Stimulated activated CD4-positive, alpha-beta T cell treated with anti-CD3 and anti-CD28 coated beads, Interleukin-12 subunit alpha, Interleukin-12 subunit beta, amount 100 ng/mL, for 48 hours (primary cell): Measurements from ENCODE around the gene NFIA.

Experiments used
- DNase-seq, 3 donors: peaks; one replicate each; pipeline ENCODE4 v3.0.0-alpha.2; 2020; ENCODE audit warnings: low read depth in 2 of 3, low spot score in 1 of 3

Gene NFIA

DNA sequence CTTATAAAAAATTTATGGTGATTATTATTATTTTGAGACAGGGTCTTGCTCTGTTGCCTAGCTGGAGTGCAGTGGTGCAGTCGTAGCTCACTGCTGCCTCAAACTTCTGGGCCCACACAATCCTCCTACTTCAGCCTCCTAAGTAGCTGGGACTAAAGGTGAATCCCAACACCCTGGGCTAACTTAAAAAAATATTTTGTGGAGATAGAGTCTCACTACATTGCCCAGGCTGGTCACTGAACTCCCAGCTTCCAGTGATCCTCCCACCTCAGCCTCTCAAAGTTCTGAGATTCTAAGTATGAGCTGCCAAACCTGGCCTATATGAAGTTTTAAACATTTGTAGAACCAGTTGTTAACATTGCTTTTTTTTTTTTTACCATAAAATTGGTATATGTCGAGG, 18.2 kb downstream of the NFIA start:
- DNase-seq = no peak

DNA sequence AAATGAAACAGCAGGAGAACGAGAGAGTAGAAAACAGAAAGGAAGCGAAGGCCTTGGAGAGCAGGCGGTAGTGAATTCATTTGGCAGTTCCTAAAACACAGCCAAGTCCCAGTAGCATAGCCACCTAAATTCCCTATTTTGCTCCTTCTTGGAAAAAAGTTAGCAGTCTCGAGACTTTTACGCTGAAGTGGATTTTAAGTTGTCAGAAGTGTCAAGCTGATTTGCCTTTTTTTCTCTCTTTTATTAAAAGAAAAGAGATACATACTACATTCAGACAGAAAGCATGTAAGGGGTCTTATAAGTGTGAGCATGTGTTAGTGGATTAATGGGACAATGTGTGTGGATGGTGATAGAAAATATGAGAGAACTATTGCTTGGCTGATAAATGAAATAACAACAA, 19.2 kb downstream of the NFIA start:
- no peak for DNase-seq

DNA sequence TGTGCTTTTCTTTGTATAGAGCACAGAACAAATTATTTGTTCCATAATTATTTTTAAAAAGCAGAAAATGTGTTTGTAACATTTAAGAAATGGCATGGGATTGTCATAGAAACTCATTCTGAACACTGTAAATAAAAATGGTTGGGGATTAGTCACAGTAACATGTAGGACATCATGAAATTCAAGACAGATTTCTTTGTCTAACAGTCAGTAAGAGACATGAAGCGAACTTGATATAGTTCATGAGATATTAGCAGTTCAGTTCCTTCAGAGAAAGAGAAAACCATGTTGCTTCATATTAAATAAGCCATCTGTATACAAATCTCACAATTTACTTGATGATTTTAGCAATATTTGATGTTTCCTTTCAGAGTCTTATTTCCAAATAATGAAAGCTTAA, 19.7 kb downstream of the NFIA start:
- no peak for DNase-seq

DNA sequence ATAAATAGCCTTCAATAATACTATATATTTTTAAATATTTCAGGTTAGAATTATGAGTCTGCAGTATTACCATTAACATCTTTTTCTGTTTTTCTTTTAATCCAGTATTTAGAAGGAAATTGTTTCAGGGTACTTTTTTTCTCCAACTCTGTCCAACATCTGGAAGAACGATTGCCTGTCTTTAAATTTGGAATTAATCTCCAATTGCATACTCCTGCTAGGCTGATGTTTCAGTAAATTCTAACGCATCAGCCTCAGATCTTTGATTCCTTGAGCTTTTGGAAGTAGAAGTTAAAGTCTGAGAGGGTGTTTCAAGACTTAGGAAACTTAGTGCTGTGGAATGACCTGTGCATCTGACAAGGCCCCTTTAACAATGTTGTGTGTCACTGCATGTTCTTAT, 20.3 kb downstream of the NFIA start:
- no peak for DNase-seq

DNA sequence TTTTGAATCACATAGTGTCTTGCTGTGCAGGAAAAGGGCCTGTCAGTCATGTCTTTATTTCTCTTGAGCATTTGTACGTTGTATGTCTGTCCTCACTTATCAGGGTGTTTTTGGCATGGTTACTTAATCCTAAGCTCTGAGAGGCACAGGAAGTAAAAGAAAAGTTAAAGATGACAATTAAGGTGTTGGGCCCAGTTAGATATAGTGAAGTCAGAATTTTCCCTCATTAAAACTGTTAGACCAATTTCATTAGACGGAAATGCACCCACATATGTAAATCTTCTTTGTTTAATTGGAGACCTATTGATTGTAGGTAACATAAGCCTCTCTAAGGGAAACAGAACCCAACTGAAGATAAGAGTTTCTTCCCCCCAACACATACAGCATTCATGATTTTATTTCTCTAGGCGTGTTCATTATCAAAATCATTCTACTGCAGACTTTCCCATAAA, 21.9 kb downstream of the NFIA start:
- DNase-seq = no peak

DNA sequence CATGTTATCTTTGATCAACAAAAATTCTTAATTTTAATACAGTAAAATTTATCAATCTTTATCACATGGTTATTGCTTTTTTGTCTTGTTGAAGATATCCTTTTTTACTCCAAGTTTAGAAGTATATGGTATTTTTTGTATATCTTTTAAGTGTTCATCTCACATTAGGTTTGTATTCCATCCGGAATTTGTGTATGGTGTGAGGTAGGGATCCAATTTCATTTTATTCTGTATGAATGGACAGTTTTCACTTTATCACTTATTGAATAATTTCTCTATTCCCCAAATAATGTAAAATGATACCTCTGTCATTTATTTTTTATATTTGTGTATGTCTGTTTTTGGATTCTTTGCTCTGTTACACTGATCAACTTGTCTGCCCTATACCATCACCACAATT, 25.3 kb downstream of the NFIA start:
- no peak for DNase-seq

DNA sequence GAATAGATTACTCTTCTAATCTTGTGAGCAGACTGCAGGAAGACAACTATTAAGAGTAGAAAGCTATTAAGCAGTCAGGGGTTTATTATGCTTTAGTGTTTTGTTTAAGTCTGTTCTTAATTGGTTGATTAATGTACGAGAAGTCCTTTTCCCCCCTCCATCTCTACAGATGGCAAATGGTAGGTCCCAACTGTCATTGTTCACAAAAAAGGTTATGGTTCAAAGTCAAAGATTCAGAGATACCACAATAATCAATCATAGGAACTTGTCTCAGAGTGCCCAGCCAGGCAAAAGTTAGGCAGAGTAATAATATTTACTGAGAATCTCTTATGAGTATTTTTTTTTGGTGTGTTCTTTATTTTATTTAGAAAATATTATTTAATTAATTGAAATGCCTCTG, 26.8 kb downstream of the NFIA start:
- DNase-seq = no peak

DNA sequence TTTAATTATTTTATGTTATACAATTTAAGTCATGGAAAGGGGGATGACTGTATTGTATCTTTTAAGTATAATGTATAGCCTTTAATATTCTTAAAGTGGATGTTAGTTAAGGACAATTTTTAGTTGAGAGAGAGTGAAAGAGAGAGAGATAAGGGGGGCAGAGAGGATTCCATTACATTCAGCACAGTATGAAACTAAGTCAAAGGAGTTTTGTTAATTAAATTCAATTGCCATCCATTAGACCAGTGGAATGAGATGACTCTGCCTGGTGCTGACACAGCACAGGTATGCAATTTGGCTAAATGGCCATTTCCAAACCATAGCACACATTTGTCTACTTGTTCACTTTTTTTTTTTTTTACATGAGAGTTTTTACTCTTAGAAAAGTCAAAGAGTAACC, 27.5 kb downstream of the NFIA start:
- no peak for DNase-seq

DNA sequence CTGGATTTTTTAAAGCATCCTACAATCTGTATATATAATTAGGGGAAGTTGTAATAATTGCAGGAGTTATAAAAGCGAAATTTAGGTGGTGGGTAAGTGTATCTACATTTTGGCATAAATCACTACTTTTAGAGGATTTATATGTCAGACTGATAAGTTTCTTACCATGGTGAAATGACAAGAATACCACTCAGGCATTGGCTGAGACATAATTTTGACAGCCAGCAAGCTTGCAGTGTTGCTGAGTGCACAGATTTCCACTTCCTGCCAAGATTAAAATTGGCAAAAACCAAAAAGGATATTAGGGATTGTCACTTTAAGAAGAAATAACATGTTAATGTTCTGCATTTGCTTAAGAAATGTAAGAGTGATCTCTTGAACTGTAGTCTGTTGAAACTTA, 28.2 kb downstream of the NFIA start:
- DNase-seq = no peak

DNA sequence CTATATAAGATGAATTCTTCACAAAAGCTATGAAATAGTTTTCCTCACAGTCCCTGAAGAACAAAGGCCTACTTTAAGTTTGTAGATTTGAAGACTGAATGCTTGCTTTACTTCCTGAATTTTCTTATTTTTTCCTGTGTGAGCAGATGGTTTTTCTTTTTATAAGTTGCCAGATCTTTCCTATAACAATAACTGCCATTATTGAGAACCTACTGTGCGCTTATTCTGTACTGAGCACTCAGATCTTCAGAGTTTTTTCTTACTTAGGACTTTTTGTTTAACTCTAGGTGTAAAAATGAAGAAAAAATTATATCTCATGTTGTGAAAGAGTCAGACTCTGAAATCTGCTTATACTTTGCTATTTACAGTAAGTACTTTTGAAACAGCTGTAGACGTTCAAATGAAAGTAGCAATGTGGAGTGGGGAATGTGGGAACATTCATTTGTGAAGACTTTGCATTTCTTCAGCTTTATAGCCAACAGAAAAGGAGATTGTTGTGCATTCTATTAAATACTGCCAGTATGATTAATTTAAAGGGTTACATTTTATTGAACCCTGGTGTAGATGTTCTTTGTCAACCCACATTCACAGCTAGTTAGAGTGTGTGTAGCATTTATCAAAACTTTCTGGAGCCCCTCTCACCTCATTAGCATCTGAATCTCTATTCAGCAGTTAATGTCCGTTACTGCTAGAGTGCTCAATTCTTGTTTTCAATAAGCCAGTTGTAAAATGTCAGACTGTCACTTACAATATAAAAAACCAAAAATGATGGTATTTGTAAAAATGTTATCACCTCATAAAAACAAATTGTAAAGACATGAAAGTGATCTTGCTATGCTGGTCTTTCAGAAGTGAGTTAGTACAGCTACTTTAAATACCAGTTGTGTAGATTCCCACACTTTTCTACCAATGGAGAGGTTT, 29.0 kb downstream of the NFIA start:
- no peak for DNase-seq

DNA sequence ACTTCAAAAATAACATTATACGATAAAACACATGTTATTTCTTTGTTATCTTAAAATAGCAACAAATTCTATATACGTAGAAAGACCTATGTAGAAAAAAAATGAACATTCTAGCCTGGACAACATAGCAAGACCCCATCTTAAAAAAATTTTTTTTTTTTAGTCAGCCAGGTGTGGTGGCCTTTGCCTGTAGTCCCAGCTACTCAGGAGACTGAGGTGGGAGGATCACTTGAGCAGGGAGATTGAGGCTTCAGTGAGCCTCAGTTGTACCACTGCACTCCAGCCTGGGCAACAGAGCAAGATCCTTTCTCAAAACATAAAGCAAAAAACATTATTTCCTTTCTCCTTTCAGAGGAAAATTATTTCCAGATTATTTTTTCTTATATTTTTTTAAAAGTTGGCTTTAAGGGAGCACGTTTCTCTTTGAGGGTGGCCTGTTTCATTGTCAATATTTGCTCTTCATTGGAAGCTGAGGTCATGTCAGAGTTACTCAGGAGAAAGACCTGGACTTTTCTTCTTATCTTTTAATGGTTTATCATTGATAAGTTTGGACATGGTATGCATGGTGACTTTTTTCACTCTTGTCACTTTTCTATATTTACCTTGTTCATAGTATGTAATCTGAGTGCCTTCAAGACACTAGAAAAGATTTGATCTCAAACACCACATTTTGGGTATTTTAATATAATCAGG, 32.0 kb downstream of the NFIA start:
- DNase-seq = no peak

DNA sequence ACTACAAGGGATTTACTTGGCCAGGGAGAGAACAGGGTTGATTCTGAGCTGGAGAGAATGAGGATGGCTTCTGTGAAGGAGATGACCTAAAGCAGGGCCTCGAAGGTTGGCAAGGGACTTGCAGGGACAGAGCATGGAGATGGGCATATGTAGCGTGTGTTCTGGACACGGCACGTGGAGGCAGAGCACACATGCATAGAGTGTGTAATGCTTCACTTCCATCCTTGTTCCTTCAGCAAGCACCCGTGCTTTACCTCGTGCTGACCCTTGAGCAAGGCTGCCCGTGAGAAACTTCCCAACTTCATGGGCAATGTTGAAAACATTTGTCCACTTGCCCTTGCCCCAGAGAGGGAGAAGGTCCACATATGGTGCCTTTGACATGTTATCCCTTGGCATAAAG, 33.1 kb downstream of the NFIA start:
- no peak for DNase-seq

DNA sequence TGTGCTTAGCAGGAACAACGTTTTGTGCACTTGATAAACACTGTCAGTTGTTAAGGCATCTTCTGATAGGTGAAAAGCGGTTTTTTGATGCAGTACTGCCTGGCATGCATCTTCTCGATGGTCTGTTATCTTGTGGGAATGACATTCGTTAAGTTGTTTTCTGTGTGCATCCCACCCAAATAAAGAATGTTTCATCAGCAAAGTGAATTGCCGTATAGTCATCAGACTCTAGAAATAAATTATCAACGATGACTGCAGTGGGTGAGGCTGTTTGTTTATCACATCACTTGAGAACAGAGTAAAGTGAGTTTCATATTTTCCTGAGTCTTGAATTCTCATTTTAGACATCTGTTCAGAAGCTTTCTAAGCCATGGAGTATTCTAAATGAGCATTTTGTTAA, 34.1 kb downstream of the NFIA start:
- DNase-seq = no peak

DNA sequence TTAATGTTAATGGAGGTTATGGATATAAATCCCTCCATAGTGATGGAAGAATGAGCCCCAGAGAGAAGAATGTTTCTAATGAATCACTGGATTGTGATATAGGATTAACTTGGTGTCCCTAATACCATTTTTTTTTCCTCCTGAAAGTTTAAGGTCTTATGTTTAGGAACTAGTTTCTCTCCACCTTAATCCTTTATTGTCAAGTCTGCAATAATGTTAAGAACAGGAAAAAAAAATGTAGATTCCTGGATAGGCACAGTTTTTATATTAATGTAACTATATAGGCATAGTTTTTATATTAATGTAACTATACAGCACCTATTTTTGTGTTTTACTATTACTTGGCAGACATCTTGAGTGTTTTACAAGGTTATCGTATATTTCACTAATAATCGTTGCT, 34.9 kb downstream of the NFIA start:
- DNase-seq = no peak

DNA sequence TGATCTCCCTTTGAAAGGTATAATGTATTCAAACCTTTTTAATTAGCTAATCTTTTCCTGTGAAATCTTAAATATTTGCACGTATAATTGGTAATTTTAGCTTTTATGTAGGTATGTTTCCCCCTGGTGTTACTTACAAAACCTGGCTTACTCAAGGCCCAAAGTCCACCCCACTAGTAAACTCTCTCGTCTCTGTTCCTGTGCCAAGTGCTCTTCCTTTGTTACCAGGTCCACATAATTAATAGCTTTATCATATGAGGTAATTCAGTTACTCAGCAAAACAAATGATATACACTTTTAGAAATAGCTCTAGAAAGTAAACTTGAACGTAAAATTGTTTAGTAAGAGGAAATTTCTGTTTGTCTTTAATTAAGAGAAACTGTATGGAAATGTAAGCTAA, 36.7 kb downstream of the NFIA start:
- no peak for DNase-seq

DNA sequence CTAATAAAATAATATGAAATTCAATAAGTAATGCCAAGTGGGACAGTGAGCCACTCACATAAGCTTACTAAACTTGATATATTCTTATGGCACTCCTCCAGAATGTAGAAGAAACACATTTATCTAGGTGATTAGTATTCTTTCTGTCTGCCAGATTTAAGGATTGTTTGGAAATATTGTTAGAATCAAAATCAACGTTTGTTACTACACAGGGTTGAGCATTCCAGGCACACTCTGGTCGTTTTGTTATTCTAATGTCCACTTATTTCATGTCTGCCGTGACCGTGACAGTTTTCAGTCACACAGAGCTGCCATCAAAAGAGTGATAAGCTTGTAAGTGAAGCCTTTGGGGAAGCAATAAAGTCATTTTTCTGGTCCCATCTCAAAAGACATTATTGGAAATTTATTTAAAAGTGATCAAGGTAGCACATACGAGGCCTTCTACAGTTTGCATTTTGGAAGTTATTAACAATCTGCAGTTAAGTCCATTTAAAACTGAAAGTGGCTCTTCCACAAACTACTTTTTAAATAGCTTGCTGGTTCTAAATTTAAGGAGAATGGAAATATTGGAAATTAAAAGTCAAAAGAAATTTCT, 38.0 kb downstream of the NFIA start:
- DNase-seq = no peak

DNA sequence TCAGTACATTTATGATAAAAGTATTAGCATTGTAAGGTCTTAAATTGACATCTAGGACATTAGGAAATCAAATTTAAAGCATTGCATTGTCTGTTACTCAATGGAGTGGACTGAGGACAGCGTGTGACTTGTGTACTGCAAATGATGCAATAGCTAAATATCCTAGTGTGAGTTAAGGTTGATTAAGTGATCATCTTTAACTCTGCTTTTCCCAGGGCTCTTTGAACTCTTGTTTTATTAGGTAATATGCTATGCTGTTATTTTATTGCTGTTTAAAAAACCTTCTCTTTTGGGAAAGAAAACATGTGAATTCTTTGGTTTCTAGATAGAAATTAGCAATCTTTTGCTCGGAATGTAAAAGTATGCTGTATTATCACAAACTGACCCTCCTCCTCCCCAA, 38.6 kb downstream of the NFIA start:
- no peak for DNase-seq

DNA sequence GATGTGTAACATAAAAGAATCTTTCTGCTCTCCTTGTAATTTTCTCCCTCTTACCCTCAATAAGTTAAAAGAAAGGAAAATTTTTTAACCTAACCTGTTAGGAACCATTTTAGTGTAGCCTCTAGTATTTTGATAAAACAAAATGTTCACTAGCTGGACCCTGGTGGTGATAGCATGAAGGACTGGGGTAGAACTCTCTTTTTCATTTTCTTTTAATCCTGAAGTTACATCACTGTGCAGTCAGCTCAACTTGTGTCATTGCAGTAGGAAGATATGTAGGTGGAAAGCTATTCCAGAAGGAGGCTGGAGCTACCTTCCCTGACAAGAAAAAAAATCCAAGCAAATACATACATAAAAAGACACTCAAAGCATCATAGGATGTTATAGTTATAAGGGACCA, 39.3 kb downstream of the NFIA start:
- DNase-seq = no peak

DNA sequence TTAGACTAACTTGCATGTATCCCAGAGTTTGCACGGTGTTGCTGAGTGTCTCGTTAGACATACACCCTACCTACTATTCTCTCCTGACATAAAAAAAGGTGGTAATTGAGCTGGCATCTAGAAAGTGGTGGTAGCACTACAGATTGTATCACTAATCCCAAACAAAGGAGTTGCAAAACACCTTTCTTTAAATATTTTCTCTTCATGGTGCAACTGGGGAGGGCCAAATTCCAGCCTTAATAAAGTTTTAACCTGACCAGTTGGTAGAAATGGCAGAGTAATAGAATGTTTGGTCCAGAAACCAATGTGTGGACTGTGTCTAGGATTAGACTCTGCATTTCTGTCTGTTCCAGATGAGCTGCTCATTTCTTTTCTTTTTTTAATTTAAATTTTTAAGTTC, 40.0 kb downstream of the NFIA start:
- no peak for DNase-seq

DNA sequence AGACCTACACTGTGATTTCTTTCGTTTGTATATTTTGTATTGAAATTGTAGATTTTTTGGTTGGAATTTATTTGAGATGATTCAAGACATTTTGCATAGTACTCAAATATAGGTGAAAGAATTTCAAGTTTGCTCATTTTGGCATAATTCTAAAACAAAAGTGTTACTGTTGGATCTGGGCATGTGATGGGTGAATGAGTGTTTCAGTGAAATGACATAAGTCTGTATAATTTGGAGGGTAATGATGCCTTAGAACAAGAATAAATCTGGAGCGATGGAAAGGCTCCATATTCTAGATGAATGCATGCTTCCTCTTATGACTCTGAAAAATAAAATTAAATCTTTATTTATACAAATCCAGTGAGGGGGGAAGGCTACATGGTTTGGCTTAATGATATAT, 41.0 kb downstream of the NFIA start:
- no peak for DNase-seq

DNA sequence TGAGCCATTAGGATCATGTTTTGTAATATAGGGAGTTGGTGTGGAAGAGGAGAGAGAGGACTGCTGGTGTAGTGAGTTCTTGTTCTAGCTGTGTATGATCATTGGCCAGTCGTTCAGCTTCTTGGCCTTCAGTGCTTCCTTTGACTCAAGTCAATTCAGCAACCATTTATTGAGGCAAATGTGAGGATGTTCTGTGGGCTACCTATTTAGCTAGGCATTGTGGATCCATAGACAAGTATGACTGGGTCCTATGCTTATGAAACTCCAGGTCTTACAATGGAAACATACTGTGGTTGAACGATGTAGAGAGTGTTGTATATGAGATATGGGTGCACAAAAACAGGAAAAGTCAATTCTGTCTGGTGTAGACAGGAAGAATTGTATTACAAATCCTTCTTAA, 41.7 kb downstream of the NFIA start:
- DNase-seq = no peak

DNA sequence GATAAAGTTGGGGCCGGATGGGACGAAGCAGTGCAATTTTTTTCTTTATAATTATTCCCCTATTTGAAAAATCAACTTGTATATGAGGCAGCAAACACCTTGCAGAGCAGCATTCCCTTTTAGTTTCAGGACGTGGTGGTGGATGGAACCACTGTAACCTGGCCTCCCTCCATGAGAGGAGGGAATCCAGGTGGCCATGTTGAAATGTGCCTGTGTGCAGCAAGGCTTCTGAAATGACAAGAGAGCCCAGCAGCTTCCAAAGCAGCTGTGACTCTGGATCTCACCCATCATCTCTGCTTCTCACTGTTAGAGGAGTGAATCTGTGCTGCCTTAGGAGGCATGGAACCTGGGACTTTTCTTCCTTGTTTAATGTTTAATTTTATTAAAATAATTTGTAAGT, 42.3 kb downstream of the NFIA start:
- DNase-seq = no peak
